Breast epithelium (tissue), 4 donors: Measurements from ENCODE around the gene SLC9A6. TPM values are rescaled to one million over a fixed set of nuclear protein-coding genes. Genes with fewer than 3 reads are reported as not detected.

Experiments used
- DNase-seq, 2 donors: peaks; one replicate each; pipeline ENCODE4 v3.0.0-alpha.2; 2019; ENCODE audit warnings: low spot score in 2 of 2
- H3K27ac ChIP-seq, 2 donors: fragments of 200-600 bp; sonication (generic) in 1 of 2; one replicate each; pipeline ENCODE4 v1.5.1; 2016 to 2019; ENCODE audit warnings: mild to moderate bottlenecking in 1 of 2
- H3K27me3 ChIP-seq, 2 donors: fragments of 200-600 bp; sonication (generic) in 1 of 2; one replicate each; pipeline versions ENCODE4 v1.5.1 to v1.6.0; 2017 to 2019; ENCODE audit warnings: control low read depth in 1 of 2, mild to moderate bottlenecking in 1 of 2
- H3K36me3 ChIP-seq: fragments of 200-600 bp; one replicate; pipeline ENCODE4 v1.5.1; 2019
- H3K4me1 ChIP-seq, 2 donors: fragments of 200-600 bp; sonication (generic); one replicate each; pipeline ENCODE4 v1.5.1; 2016 to 2019; ENCODE audit warnings: control low read depth in 1 of 2
- H3K4me3 ChIP-seq, 3 donors: fragments of 200-600 bp; sonication (generic); 1 replicate in 2 of 3; 2 replicates in 1 of 3; pipeline ENCODE4 v1.5.1; 2016 to 2019; ENCODE audit warnings: mild to moderate bottlenecking in 3 of 3, moderate library complexity in 2 of 3
- H3K9me3 ChIP-seq, 2 donors: fragments of 200-600 bp; sonication (generic) in 1 of 2; one replicate each; pipeline ENCODE4 v1.5.1; 2016 to 2019; ENCODE audit warnings: control low read depth in 1 of 2
- POLR2A ChIP-seq: fragments of 450-650 bp; IDR thresholded peaks from one replicate; pipeline ENCODE4 v1.6.1; 2016; ENCODE audit warnings: antibody characterized with exemption, mild to moderate bottlenecking, moderate library complexity
- POLR2AphosphoS5 ChIP-seq, 3 donors: sonication (generic); formaldehyde crosslinking; IDR thresholded peaks; one replicate each; pipeline ENCODE4 v1.6.1; 2017; ENCODE audit warnings: antibody characterized with exemption in 3 of 3
- intact Hi-C: fragments of 100-400 bp; cut with DNase I; formaldehyde crosslinking; loops from one replicate; pipeline ENCODE4 v1.15.1; 2023; ENCODE audit warnings: low total_unique reads
- total RNA-seq, 3 donors: library from RNA; depleted of rRNA; stranded (reverse); fragments of >200 nt; gene quantifications; one replicate each; pipeline ENCODE4 v1.1.0, GENCODE V29; 2016
- TF ChIP-seq, protein P1 (sequence below), 3 donors: fragments of 450-650 bp; IDR thresholded peaks; one replicate each; pipeline ENCODE4 v1.5.1; 2016 to 2017; ENCODE audit warnings: antibody characterized with exemption in 3 of 3, mild to moderate bottlenecking in 3 of 3, moderate library complexity in 3 of 3

SLC9A6 gene
- total RNA-seq, 3 donors from 2014 or later = 12.5 to 17.1 (median 12.9) TPM

DNA sequence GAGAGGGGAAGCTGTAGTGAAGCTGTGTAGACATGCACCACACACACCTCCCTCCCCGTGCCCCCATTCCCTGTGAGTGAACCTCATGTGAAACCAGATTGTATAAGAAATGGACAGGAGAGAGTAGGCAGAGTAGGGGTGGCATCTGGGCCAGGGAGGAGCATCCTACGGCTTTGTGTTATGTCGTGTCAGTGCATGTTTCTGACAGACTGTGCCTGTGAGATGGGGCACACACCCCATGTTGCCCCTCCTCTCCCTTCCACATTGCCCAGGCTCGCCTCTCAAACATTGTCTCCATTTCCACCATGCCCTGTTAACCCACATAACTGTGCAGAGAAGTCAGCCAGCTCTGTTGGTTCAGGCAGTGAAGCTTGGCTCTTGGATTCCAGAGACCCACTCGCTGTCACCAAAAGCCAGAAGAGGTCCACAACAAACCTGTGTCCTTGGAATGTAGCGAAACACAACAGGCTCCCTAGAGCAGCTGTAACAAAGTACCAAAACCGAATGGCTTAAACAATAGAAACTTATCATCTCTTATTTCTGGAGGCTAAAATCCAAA is 56.1 kb downstream of the SLC9A6 start:
- no peaks in the 10 kb centered on the region for H3K9me3 ChIP-seq
- no peaks in the 10 kb centered on the region for H3K36me3 ChIP-seq
- intact Hi-C loops = no loop called here
- peaks cover 0 to 31% of the 10 kb centered on the region in 2 donors for H3K27me3 ChIP-seq
- no peak for DNase-seq
- H3K4me1 ChIP-seq = no peaks in the 10 kb centered on the region
- TF ChIP-seq, protein P1, sequence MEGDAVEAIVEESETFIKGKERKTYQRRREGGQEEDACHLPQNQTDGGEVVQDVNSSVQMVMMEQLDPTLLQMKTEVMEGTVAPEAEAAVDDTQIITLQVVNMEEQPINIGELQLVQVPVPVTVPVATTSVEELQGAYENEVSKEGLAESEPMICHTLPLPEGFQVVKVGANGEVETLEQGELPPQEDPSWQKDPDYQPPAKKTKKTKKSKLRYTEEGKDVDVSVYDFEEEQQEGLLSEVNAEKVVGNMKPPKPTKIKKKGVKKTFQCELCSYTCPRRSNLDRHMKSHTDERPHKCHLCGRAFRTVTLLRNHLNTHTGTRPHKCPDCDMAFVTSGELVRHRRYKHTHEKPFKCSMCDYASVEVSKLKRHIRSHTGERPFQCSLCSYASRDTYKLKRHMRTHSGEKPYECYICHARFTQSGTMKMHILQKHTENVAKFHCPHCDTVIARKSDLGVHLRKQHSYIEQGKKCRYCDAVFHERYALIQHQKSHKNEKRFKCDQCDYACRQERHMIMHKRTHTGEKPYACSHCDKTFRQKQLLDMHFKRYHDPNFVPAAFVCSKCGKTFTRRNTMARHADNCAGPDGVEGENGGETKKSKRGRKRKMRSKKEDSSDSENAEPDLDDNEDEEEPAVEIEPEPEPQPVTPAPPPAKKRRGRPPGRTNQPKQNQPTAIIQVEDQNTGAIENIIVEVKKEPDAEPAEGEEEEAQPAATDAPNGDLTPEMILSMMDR (IDR thresholded peaks at IDR 0.05) = no peak
- no peak for TF ChIP-seq POLR2AphosphoS5 (IDR thresholded peaks at IDR 0.05)
- TF ChIP-seq POLR2A = no peak
- H3K4me3 ChIP-seq = no peak overlapping the region
- no peak overlapping the region for H3K27ac ChIP-seq

DNA sequence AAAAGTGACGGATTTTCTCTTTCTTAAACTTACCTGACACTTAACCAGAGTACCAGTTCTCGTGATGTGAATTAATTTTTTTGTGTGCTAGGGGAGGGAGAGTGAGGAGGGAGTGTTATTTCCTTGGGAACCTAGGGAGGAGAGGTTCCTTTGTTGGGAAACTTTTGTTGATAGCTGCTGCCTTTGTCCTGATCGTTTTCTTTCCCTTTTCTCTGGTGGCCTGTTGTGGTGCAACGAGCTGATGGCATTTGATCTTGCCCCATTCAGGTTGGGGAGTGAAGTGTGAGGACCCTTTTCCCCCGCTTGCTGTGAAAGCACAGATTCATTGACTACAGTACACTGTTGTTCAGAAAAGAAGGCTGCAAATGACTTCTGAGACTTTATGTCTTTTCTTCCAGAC is 59.8 kb downstream of the SLC9A6 start:
- DNase-seq = no peak
- Histone ChIP-seq H3K4me1 (no peaks in the 10 kb centered on the region), H3K36me3 (no peaks in the 10 kb centered on the region), H3K27ac (no peak overlapping the region), H3K27me3 (peaks cover 0 to 43% of the 10 kb centered on the region in 2 donors), H3K4me3 (no peak overlapping the region), H3K9me3 (no peaks in the 10 kb centered on the region)
- TF ChIP-seq, protein P1 (IDR thresholded peaks at IDR 0.05) = no peak
- no peak for TF ChIP-seq POLR2AphosphoS5 (IDR thresholded peaks at IDR 0.05)
- intact Hi-C loops = no loop called here

DNA sequence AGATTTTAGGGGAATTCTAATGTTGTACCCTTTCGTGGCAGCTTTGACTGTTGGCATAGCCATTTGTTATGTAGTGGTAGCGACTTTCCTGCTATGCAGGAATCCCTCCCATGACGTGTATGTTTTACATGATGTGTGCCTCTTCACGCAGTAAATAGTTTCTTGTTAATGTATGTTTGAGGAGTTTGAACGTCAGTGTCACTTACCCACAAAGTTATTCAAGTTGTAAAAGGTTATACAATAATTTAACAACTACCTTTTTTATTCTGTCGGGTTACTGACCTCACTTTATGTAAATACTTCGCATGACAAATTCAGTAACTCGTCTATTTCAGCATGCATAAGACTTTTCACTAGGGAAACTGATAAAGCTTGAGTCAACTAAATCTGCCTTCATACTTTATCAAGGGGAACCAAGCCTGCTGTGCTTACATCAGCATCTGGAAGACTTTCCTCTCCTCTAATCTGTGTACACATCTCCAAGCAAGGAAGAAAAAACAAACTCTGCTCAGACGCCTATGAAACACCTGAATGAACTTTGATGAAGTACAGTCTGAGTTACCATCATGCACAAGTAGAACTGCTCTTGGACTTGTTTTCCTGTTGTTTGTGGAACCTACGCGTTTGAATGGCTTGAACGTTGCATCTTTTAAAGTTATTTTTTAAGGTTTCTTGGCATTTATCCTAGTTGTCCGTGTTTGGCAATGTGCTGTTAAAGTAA is 61.2 kb downstream of the SLC9A6 start:
- no peak overlapping the region for H3K4me3 ChIP-seq
- no peaks in the 10 kb centered on the region for H3K36me3 ChIP-seq
- DNase-seq = no peak
- H3K27ac ChIP-seq = no peak overlapping the region
- TF ChIP-seq POLR2AphosphoS5 (IDR thresholded peaks at IDR 0.05) (no peak), POLR2A (no peak)
- TF ChIP-seq, protein P1 (IDR thresholded peaks at IDR 0.05) = no peak
- H3K4me1 ChIP-seq = no peaks in the 10 kb centered on the region
- H3K9me3 ChIP-seq = no peaks in the 10 kb centered on the region
- peaks cover 0 to 40% of the 10 kb centered on the region in 2 donors for H3K27me3 ChIP-seq
- intact Hi-C loops = no loop called here

DNA sequence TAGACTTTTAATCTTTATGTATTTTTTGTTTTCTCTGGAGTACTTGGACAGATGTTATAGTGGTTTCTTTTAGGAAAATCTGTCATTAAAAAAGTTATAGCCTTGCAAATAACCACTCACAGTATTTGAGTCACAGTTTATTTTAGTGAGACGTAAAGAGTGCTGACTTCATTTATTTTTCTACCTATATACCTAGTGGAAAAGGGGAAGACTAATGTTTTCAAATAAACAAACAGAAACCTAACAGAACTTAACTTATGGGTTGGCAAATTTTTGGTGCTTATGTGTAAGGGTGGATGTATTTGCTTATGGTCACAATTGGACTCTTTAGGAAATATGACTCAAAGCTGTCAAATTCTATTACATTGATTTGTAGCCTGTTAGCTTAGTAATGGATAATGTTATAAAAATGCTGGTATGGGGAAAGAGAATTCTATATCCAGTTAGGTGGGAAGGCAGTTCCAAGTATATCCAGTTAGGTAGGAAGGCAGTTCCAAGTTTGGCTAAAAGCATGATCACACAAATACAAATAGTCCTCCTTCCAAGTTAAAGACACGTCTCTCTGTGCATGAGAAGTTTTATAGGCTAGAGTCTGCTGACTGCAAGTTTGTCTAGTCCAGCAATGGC is 61.9 kb downstream of the SLC9A6 start:
- H3K9me3 ChIP-seq = no peaks in the 10 kb centered on the region
- TF ChIP-seq POLR2AphosphoS5 (IDR thresholded peaks at IDR 0.05) = no peak
- TF ChIP-seq POLR2A = no peak
- no peak overlapping the region for H3K27ac ChIP-seq
- peaks cover 0 to 39% of the 10 kb centered on the region in 2 donors for H3K27me3 ChIP-seq
- no peaks in the 10 kb centered on the region for H3K4me1 ChIP-seq
- no peaks in the 10 kb centered on the region for H3K36me3 ChIP-seq
- intact Hi-C loops = no loop called here
- no peak overlapping the region for H3K4me3 ChIP-seq
- DNase-seq = no peak

DNA sequence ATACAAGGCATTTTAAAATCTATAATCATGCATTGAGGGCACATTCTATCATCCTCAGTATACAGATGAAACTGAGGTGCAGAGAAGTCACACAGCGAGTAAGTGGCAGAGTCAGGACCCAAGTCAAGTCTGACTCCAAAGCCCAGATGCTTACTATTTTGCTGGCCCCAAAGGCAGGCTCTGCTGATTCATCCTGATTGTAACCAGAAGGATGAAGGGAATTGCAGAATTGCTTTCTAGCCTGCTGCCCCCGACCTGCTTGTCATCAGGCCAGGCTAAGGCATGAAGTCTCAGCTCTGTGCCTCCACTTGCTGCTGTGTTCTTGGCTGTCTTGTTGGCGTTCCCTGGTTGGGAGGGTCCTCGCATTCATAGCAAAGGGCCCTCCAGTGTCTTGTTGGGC is 62.7 kb downstream of the SLC9A6 start:
- H3K36me3 ChIP-seq = no peaks in the 10 kb centered on the region
- H3K27ac ChIP-seq = no peak overlapping the region
- H3K9me3 ChIP-seq = no peaks in the 10 kb centered on the region
- intact Hi-C loops = no loop called here
- TF ChIP-seq POLR2A (no peak), POLR2AphosphoS5 (IDR thresholded peaks at IDR 0.05) (no peak)
- TF ChIP-seq, protein P1 (IDR thresholded peaks at IDR 0.05) = no peak
- DNase-seq = no peak
- peaks cover 0 to 42% of the 10 kb centered on the region in 2 donors for H3K27me3 ChIP-seq
- no peak overlapping the region for H3K4me3 ChIP-seq
- H3K4me1 ChIP-seq = no peaks in the 10 kb centered on the region
